Endometrial microvascular endothelial cells (primary cell): ENCODE data around the gene IL6ST. TPM values are rescaled to one million over a fixed set of nuclear protein-coding genes. Genes with fewer than 3 reads are reported as not detected.

Source experiments
- in situ Hi-C: cut with HindIII; loops from 2 replicates; pipeline ENCODE4 v1.10.0; 2017; ENCODE audit warnings: low sequenced_read_pairs, low pct_unique_long_range_greater_than_20kb; ENCODE audit errors: inconsistent ontology term
- total RNA-seq: library from RNA; depleted of rRNA; stranded (reverse); fragments of >200 nt; gene quantifications from one replicate; pipeline ENCODE4 v1.2.3, GENCODE V29; 2015; ENCODE audit errors: inconsistent ontology term

The IL6ST gene
- total RNA-seq, 1 donor from 2014 or later = 295 TPM

DNA sequence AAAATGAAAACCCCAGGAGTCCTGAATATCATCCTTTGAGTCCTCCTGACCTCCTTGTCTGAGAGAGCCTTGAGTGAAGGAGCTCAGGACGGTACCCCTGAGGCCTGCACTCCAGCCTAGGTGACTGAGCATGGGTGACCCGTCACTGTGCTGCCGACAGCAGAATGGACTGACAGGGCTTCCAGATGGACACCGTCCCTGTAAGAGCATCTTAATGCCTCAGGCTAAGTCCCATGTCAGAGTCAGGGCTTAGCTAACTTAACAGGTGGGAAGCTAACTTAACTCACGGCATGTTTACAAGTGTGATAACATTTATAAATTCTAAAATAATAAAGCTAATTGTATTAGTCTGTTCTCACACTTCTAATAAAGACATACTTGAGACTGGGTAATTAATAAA, 68.3 kb downstream of the IL6ST start:
- in situ Hi-C loops = no loop called here

DNA sequence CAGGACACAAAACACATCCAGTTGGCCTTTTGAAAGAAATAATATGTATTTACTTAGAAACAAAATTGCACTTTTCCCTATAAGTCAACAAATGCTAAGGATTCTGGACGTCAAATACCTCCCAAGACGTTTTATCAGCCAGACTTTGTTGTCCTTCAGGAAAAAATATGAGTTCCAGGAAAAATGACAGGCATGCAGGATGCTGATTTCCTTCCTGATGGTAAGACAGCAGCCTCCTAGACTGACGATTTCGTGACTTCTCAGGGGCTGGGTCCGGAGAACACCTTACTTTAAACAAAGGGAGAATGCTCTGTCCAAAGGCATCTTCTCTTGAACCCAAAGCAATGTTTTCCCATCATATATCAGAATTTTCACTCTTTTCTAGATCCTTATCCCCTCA, 69.1 kb downstream of the IL6ST start:
- in situ Hi-C loops = no loop called here

GRCh38 chr5:55925181-55925580, 69.6 kb downstream of the IL6ST start:
- in situ Hi-C loops = no loop called here

DNA sequence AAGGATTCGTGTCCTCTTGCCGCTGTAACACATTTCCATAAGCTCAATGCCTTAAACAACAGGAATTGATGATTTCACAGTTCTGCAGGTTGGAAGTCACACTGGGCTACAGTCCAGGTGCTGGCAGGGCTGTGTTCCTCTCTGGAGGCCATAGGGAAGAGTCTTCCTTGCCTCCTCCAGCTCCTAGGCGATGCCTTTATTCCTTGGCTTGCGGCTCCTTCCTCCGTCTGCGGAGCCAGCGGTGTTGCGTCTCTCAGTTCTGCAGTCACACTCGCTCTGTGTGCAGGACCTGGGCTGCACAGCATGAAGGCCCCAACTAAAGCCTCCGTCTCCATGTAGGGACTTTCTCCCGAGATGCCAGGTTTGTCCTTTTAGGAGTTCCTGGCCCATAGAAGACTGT, 70.0 kb downstream of the IL6ST start:
- in situ Hi-C loops = no loop called here

DNA sequence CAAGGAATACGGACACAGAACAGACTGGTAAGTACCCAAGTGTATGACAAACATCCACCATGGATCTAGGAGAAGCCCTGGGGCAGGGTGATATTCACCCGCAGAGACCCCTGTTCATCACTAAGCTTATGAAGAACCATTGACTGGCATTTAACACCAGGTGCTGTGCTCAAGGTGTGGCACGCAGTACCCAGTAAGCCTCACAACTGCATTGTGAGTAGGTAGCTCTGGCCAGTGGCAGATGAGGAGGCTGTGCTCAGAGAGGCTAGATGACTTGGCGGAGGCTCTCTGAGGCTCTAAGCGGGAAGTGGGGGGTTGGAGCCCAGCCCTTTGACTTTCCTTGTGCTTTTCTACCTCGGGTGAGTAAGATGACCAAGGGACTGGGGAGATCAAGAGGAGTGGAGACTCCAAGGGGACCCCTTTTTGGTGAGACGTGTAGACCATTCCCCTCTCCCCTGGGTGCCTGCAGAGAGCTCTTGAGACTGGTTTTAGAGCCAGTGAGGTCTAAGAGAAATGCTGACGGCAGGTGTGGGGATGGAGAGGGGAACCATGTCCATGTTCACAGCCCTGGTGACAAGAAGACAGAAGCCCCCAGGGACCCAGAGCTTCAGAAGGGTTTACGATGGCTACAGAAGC, 70.8 kb downstream of the IL6ST start:
- in situ Hi-C loops = no loop called here

- in situ Hi-C loops = no loop called here
These were observed 71.5 kb downstream of the IL6ST start for GRCh38 chr5:55923177-55923771.

DNA sequence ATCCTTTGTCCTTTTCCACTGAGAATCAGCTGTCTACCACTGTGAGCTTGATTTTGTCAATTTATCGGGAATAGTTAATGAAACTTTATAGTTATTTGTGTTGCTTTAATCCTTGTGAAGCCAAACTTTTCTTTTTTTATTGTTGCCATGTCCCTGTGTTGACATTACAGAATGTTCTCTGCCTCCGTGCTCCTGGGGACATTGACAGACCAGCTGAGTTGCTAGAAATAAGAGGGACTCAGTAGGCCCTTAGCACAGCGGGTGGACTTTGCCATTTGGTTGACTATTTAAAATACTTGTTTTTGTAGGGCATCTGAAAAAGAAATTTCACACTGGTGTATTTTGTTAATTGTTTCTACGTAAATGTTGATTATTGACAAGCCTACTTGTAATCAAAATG, 73.1 kb downstream of the IL6ST start:
- in situ Hi-C loops = no loop called here

DNA sequence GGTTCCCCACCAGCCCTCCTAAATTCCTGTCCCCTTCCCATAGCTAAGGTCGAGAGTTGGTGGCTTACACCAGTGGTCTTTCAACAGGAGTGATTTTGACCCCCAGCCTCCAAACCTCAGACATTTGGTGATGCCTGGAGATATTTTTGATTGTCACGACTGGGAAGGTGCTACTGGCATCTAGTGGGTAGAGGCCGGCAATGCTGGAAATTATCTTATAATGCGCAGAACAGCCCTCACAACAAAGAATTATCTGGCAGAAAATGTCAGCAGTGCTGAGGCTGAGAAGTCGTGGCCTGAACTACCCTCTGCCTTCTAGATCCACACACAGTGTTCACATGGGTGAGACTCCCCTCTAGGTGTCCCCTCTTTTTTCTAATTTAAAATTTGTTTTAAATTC, 74.0 kb downstream of the IL6ST start:
- in situ Hi-C loops = no loop called here

DNA sequence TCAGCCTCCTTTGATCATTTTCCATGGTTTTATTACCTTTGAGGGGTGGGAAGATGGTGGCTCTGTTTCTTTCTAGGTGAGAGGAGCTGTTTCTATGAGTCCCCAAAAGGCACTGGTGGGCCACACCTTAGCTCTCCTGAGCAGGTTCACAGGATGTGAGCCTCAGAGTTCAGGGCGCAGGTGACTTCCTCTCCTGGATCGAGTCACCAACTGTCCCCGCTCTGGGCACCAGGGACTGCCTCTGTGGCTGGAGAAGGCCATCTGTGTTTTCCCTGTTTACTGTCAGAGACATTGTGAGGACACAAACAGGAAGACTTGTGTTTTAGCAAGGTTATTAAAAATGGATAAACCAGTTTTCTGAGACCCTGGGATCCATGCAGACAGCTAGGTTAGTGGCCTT, 75.1 kb downstream of the IL6ST start:
- in situ Hi-C loops = no loop called here

- in situ Hi-C loops = no loop called here
These were observed 76.4 kb downstream of the IL6ST start for GRCh38 chr5:55918087-55919035.

DNA sequence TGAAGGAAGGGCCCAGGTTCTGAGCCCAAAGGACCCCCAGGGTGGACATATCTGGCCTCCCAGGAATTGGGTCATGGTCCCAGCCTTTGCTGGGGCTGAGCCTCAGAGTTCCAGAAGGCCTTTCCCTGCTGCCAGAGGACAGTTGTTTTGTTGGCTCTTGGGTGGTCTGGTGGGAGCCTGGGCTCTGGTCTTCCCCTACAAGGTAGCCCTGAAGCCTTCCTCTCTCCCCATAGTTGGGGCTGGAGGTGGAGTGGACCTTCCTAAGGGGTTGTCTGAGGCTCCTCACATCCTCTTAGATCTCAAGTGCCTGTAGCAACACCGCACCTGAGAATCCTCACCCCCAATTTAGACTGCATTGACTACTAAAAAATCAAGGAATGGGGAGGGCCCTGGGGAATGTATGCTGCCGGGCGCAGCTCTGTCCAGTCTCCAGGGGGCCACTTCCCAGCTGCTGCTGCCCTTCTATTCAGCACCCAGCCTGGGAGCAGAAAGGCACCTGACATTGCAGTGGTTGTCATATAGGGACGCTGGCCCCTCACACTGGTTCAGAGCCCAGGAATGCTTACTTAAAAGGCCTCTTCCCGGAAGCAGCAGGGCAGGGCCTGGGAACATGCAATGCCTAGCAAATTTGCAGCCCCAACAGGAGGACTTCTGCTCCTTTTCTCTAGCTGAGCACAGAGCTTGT, 77.2 kb downstream of the IL6ST start:
- in situ Hi-C loops = no loop called here

DNA sequence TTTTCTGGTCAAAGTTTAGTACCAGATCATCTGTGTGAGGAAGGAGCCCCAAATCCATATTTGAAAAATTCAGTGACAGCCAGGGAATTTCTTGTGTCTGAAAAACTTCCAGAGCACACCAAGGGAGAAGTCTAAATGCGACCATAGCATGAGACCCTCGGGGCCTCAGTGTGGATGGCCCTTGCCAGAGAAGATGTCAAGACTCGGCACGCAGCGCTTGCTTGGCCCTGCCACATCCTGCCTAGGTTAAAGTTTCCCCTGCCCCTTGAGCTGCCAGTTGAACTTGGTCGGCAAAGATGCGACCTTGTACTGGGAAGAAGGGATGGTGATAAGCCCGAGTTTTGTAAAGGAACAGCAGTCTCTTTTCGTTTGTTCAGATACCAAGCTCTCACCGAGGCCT, 77.8 kb downstream of the IL6ST start:
- in situ Hi-C loops = no loop called here

- in situ Hi-C loops = no loop called here
These were observed 79.0 kb downstream of the IL6ST start for GRCh38 chr5:55915783-55916182.

DNA sequence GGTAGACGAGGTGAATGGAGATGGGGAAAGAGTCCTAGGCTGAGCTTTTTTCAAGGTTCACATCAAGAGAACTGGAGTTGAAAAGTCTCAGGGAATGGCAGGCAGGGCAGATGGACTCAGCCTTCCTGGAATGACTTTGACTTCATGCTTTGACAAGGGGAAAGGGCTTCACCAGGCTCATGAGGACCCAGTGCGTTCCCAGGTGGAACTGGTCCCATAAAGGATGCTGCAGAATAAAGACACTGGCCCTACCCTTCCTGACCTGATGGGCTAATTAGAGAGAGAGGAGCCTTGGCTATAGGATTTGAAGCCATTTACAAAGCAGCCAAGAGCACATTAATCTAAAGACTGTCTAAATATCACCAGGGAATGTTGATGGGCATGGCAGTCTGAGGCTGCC, 79.8 kb downstream of the IL6ST start:
- in situ Hi-C loops = no loop called here

DNA sequence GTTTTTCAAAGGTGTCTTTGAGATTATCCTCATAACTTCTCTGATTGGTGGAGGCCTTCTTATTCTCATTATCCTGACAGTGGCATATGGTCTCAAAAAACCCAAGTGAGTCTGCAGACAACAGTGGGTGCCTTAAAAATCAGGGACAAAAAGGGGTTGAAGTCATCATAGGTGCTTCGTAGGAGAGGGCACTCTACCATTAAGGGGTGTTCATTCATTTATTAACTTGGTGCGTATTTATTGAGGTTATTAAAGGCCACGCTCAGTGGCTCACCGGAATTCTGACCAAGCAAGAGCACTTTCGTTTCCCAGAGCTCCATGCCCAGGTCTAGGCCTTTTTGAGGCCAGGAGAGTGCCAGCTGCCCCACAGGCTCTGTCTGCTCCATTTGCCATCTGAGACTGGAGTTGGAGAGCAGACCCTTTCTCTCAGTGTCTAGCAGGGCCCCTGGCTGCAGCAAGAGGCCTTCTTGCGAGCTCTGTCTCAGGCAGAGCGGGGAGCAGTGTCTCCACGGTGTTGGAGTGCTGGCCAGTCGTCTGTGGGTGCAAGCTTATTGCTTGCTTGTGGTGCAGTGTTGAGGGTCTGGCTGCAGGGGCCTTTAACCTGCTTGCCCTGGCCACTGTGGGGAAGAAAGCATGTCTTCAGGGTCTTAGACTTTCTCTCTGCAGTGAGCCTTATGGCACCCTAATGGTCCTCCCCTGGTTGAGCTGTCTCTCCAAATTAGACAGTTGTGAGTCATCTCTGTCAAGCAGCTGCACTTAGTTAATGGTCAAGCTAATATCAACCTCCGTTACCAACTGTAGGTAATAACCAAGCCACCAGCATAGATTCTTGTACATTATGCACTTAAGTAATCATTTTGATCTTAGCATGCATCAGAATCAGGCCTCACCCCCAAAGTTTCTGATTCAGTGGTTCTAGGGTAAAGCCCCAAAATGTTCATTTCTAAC, 81.0 kb downstream of the IL6ST start:
- in situ Hi-C loops = no loop called here

GRCh38 chr5:55911784-55912653, 82.7 kb downstream of the IL6ST start:
- in situ Hi-C loops = no loop called here

DNA sequence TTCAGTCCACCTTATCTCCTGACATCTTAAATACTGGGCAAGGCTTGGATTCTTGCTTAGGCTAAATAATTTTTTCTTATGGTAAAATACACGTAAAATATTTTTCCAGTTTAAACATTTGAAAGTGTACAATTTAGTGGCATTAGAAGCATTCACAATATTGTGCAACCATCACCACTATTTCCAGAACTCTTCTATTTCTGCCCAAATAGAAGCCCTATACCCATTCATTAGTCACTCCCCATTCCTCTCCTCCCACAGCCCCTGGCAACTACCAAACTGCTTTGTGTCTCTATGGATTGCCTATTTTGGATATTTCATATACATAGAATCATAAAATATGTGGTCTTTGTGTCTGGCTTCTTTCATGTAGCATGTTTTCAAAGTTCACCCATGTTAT, 86.0 kb downstream of the IL6ST start:
- in situ Hi-C loops = no loop called here

GRCh38 chr5:55907927-55908326, 86.8 kb downstream of the IL6ST start:
- in situ Hi-C loops = no loop called here
